Activated CD8-positive, alpha-beta T cell treated with anti-CD3 and anti-CD28 coated beads, Interleukin-2, amount 10 ng/mL, durations not matched to agents 7 days and 5 days (primary cell): ENCODE data around the gene ADH4. TPM values are rescaled to one million over a fixed set of nuclear protein-coding genes. Genes with fewer than 3 reads are reported as not detected.
"Not testable (repeated sequence)": the region's sequence is repeated elsewhere in the genome, so short reads cannot be mapped to it uniquely, and the experiment has no call there.

Experiments used
- ATAC-seq: fragments of 150-1000 bp; cut with Tn5 transposase; one replicate; pipeline ENCODE4 v1.10.0; 2021; ENCODE audit warnings: moderate library complexity
- CTCF ChIA-PET: fragments of 350-600 bp; sonication (Branson Sonifier 250); formaldehyde crosslinking; loops from one replicate; lab custom pipeline; 2021; ENCODE audit warnings: antibody characterized with exemption; lab: Charles Lee
- POLR2A ChIA-PET: fragments of 350-600 bp; sonication (Branson Sonifier 250); formaldehyde crosslinking; loops from one replicate; lab custom pipeline; 2021; ENCODE audit warnings: antibody characterized with exemption; lab: Charles Lee
- DNase-seq: peaks from one replicate; pipeline ENCODE4 v3.0.0-alpha.2; 2020
- H3K27ac Mint-ChIP-seq: one replicate; pipeline ENCODE4 v1.8.0; 2021; ENCODE audit warnings: mild to moderate bottlenecking, mixed read lengths
- H3K27me3 Mint-ChIP-seq: one replicate; pipeline ENCODE4 v1.8.0; 2021; ENCODE audit warnings: low read depth, mixed read lengths
- H3K36me3 Mint-ChIP-seq: one replicate; pipeline ENCODE4 v1.8.0; 2021; ENCODE audit warnings: low read depth, mixed read lengths
- H3K4me1 Mint-ChIP-seq: one replicate; pipeline ENCODE4 v1.8.0; 2021; ENCODE audit warnings: low read depth, mixed read lengths
- H3K4me3 Mint-ChIP-seq: one replicate; pipeline ENCODE4 v1.8.0; 2021; ENCODE audit warnings: mild to moderate bottlenecking, mixed read lengths
- H3K9me3 Mint-ChIP-seq: one replicate; pipeline ENCODE4 v1.8.0; 2022; ENCODE audit warnings: mixed read lengths; ENCODE audit not compliant: insufficient read depth
- total RNA-seq, 2 experiments: library from RNA; stranded (reverse); gene quantifications; one replicate each; pipeline ENCODE4 v1.2.3, GENCODE V29; 2021

The ADH4 gene
- not detected for total RNA-seq

- ChIA-PET CTCF (no interaction called here), POLR2A (no interaction called here)
- Mint-ChIP-seq H3K4me3 (no peak within 1 kb of the TSS), H3K27ac (no peak within 1 kb of the TSS), H3K9me3 (no peaks in the 10 kb centered on the region), H3K36me3 (no peaks in the 10 kb centered on the region), H3K4me1 (no peaks in the 10 kb centered on the region), H3K27me3 (no peaks in the 10 kb centered on the region)
- DNase-seq, result no peak
- no peak for ATAC-seq
Measured at GRCh38 chr4:99144070-99144469, at the start of gene ADH4. Gene ADH4 (minus strand): TSS chr4:99144297. CDS start chr4:99144222, 75 bp downstream.

DNA sequence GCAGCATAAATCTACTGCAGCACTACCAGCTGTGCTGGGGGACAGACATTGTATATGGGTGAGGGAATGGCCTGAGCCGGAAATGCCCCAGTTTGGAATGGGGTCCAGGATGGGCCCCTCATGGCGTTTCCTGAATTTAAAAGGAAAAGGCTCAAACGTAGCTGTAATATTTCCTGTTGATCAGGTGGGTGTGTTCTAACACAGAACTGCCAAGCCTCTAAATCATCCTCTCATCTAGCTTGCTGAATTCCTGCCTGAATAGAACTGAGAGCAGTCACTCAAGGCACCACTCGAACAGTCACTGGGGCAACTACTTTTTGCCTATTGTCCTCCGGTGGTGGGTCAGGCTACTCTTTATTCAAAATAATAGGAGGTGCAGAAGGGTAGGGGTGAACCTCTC is 46.2 kb upstream of the ADH4 start:
- ATAC-seq, result no peak
- H3K4me1 Mint-ChIP-seq, result no peaks in the 10 kb centered on the region
- POLR2A ChIA-PET, result no interaction called here
- H3K9me3 Mint-ChIP-seq, result peaks cover 9% of the 10 kb centered on the region
- H3K4me3 Mint-ChIP-seq, result no peak overlapping the region
- DNase-seq, result no peak
- no peaks in the 10 kb centered on the region for H3K36me3 Mint-ChIP-seq
- CTCF ChIA-PET, result no interaction called here
- no peaks in the 10 kb centered on the region for H3K27me3 Mint-ChIP-seq
- no peak overlapping the region for H3K27ac Mint-ChIP-seq

DNA sequence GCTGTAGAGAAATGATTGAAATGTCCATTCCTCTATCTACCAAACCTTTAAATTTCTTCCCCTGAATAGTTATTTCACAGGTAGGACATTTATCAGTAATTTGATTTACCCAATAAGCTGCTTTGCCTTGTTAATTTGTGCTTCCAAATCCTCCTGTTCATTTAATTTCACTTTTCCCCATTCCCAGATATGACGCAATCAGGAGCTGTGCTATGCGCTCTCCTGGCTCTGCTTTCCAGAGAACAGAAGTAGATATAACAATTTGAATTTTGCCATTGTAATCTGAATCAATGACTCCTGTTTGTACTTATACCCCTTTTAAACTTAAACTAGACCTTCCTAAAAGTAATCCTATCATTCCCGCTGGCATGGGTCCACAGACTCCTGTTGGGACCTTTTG is 45.8 kb upstream of the ADH4 start:
- H3K27me3 Mint-ChIP-seq, DNase-seq, H3K4me1 Mint-ChIP-seq, H3K9me3 Mint-ChIP-seq, H3K4me3 Mint-ChIP-seq, CTCF ChIA-PET, ATAC-seq, H3K27ac Mint-ChIP-seq, H3K36me3 Mint-ChIP-seq, POLR2A ChIA-PET: not testable (repeated sequence)

- ATAC-seq (no peak), DNase-seq (no peak)
- ChIA-PET POLR2A (no interaction called here), CTCF (no interaction called here)
- peaks cover 9% of the 10 kb centered on the region for H3K9me3 Mint-ChIP-seq
- H3K36me3 Mint-ChIP-seq, result no peaks in the 10 kb centered on the region
- no peak overlapping the region for H3K4me3 Mint-ChIP-seq
- H3K27me3 Mint-ChIP-seq, result no peaks in the 10 kb centered on the region
- H3K27ac Mint-ChIP-seq, result no peak overlapping the region
- H3K4me1 Mint-ChIP-seq, result no peaks in the 10 kb centered on the region
Measured at GRCh38 chr4:99186029-99186428, 41.9 kb upstream of the ADH4 start.

DNA sequence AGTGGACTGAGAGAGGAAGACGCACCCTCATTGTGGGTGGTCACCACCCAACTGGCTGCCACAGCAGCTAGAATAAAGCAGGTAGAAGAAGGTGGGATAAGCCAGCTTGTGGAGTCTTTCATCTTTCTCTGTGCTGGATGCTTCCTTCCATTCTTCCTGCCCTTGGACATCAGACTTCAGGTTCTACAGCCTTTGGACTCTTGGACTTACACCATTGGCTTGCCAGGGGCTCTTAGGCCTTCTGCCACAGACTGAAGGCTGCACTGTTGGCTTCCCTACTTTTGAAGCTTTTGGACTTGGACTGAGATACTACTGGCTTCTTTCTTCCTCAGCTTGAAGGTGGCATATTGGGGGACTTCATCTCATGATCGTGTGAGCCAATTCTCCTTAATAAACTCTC is 41.5 kb upstream of the ADH4 start:
- ATAC-seq, result no peak
- Mint-ChIP-seq H3K4me3 (no peak overlapping the region), H3K36me3 (no peaks in the 10 kb centered on the region), H3K27ac (no peak overlapping the region), H3K4me1 (no peaks in the 10 kb centered on the region), H3K9me3 (peaks cover 6% of the 10 kb centered on the region), H3K27me3 (no peaks in the 10 kb centered on the region)
- ChIA-PET CTCF (no interaction called here), POLR2A (no interaction called here)
- DNase-seq, result no peak

DNA sequence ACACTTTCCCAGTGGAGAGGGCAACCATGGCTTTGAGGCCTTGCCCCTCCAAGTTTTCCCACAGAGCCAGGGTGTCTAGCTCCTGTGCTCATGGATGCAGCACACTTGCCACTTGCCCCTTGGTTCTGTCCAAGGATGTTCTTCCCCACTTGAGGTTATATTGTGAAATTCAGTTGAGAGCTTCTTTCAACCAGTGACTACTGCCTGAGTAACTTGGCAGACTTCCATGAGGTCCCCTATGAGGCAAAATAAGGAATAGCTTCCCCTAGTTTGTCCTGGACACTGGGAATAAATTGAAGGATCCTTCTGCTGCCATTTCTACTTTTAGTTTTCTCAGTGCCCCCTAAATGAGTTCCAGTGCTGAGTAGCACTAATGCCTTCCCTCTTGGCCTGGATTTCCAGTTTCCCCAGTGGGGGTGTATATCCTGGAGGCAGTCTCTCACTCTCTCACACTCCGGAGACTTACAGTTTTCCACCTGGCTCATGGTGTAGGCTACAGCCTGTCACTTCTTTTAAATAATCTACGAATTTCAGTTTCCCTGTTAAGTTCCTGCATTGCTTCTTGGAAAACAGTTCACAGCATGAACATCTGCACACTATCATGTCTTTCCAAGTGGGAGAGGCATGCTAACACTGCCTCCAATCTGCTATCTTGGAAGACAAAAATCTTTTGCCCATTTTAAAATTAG is 36.4 kb upstream of the ADH4 start:
- Mint-ChIP-seq H3K9me3 (peaks cover 4% of the 10 kb centered on the region), H3K4me3 (no peak overlapping the region), H3K27ac (no peak overlapping the region), H3K4me1 (no peaks in the 10 kb centered on the region), H3K36me3 (no peaks in the 10 kb centered on the region), H3K27me3 (no peaks in the 10 kb centered on the region)
- ChIA-PET CTCF (no interaction called here), POLR2A (no interaction called here)
- DNase-seq (no peak), ATAC-seq (no peak)

GRCh38 chr4:99179626-99180025 is 35.5 kb upstream of the ADH4 start:
- Mint-ChIP-seq H3K36me3 (no peaks in the 10 kb centered on the region), H3K4me1 (no peaks in the 10 kb centered on the region), H3K9me3 (peaks cover 4% of the 10 kb centered on the region), H3K27me3 (no peaks in the 10 kb centered on the region), H3K4me3 (no peak overlapping the region), H3K27ac (no peak overlapping the region)
- ATAC-seq (no peak), DNase-seq (no peak)
- CTCF ChIA-PET, result no interaction called here
- POLR2A ChIA-PET, result no interaction called here

GRCh38 chr4:99179178-99179577 is 35.1 kb upstream of the ADH4 start:
- H3K27me3 Mint-ChIP-seq, result no peaks in the 10 kb centered on the region
- DNase-seq (no peak), ATAC-seq (no peak)
- no peaks in the 10 kb centered on the region for H3K36me3 Mint-ChIP-seq
- H3K4me1 Mint-ChIP-seq, result no peaks in the 10 kb centered on the region
- H3K4me3 Mint-ChIP-seq, result no peak overlapping the region
- CTCF ChIA-PET, result no interaction called here
- H3K27ac Mint-ChIP-seq, result no peak overlapping the region
- POLR2A ChIA-PET, result no interaction called here
- H3K9me3 Mint-ChIP-seq, result peaks cover 4% of the 10 kb centered on the region

DNA sequence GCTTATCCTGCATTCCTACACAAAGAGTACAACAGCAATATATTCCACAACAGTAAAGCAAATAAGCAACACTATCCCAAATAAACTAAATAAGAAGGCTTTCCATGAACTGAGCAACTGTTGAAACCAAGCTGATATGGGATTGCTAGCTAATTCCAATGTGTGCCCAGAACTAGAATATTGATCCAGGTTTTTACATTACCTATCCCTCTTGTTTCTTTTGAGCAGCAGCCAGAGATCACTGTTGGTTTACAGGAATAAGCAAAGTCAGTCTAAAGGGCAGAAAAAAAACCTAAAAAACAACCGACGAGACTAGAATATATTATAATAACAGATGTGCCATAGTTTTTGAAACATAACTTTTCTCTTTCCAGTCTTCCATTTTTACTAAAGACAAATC is 22.4 kb upstream of the ADH4 start:
- Mint-ChIP-seq H3K36me3 (no peaks in the 10 kb centered on the region), H3K27ac (no peak overlapping the region), H3K27me3 (no peaks in the 10 kb centered on the region), H3K4me3 (no peak overlapping the region), H3K4me1 (no peaks in the 10 kb centered on the region), H3K9me3 (no peaks in the 10 kb centered on the region)
- CTCF ChIA-PET, result no interaction called here
- DNase-seq, result no peak
- POLR2A ChIA-PET, result no interaction called here
- no peak for ATAC-seq

GRCh38 chr4:99165978-99166377 is 21.9 kb upstream of the ADH4 start:
- no peak for ATAC-seq
- no peak overlapping the region for H3K27ac Mint-ChIP-seq
- H3K27me3 Mint-ChIP-seq, result no peaks in the 10 kb centered on the region
- POLR2A ChIA-PET, result no interaction called here
- no peaks in the 10 kb centered on the region for H3K36me3 Mint-ChIP-seq
- no peaks in the 10 kb centered on the region for H3K9me3 Mint-ChIP-seq
- H3K4me1 Mint-ChIP-seq, result no peaks in the 10 kb centered on the region
- DNase-seq, result no peak
- H3K4me3 Mint-ChIP-seq, result no peak overlapping the region
- CTCF ChIA-PET, result no interaction called here

- Mint-ChIP-seq H3K27me3 (no peaks in the 10 kb centered on the region), H3K4me3 (no peak overlapping the region), H3K4me1 (no peaks in the 10 kb centered on the region), H3K36me3 (no peaks in the 10 kb centered on the region), H3K27ac (no peak overlapping the region), H3K9me3 (no peaks in the 10 kb centered on the region)
- POLR2A ChIA-PET, result no interaction called here
- no peak for DNase-seq
- ATAC-seq, result no peak
- CTCF ChIA-PET, result no interaction called here
Measured at GRCh38 chr4:99161373-99162099, 17.4 kb upstream of the ADH4 start.

- ChIA-PET CTCF (no interaction called here), POLR2A (no interaction called here)
- DNase-seq (no peak), ATAC-seq (no peak)
- Mint-ChIP-seq H3K27ac (no peak overlapping the region), H3K27me3 (no peaks in the 10 kb centered on the region), H3K4me3 (no peak overlapping the region), H3K9me3 (no peaks in the 10 kb centered on the region), H3K4me1 (no peaks in the 10 kb centered on the region), H3K36me3 (no peaks in the 10 kb centered on the region)
Measured at GRCh38 chr4:99159699-99160098, 15.6 kb upstream of the ADH4 start.
